Liver (tissue), 9 donors: ENCODE results near the gene ADGRG1. TPM values are rescaled to one million over a fixed set of nuclear protein-coding genes. Genes with fewer than 3 reads are reported as not detected.
"Not testable (repeated sequence)": the region's sequence is repeated elsewhere in the genome, so short reads cannot be mapped to it uniquely, and the experiment has no call there.

Experiments
- DNase-seq: peaks from one replicate; pipeline ENCODE4 v3.0.0-alpha.2; 2017; ENCODE audit warnings: low spot score
- H3K27ac ChIP-seq, 2 donors: one replicate each; pipeline ENCODE4 v1.7.0; 2013; ENCODE audit warnings: inconsistent platforms in 2 of 2, low read length in 2 of 2, control low read depth in 1 of 2, low read depth in 1 of 2, mild to moderate bottlenecking in 1 of 2
- H3K27me3 ChIP-seq, 4 donors: one replicate each; pipeline versions ENCODE4 v1.6.1 to v1.7.0; 2013; ENCODE audit warnings: low read length in 3 of 4, inconsistent platforms in 1 of 4, mild to moderate bottlenecking in 1 of 4, moderate library complexity in 1 of 4; ENCODE audit not compliant: control insufficient read depth in 4 of 4, insufficient read depth in 4 of 4
- H3K36me3 ChIP-seq, 4 donors: one replicate each; pipeline versions ENCODE4 v1.6.1 to v1.7.0; 2013; ENCODE audit warnings: low read length in 3 of 4, mild to moderate bottlenecking in 3 of 4, low read depth in 1 of 4, moderate library complexity in 1 of 4; ENCODE audit not compliant: control insufficient read depth in 4 of 4, insufficient read depth in 3 of 4
- H3K4me1 ChIP-seq, 4 donors: one replicate each; pipeline versions ENCODE4 v1.6.1 to v1.7.0; 2013; ENCODE audit warnings: low read length in 3 of 4, mild to moderate bottlenecking in 3 of 4, moderate library complexity in 1 of 4; ENCODE audit not compliant: control insufficient read depth in 4 of 4, insufficient read depth in 4 of 4
- H3K4me3 ChIP-seq, 3 donors: one replicate each; pipeline versions ENCODE4 v1.6.1 to v1.7.0; 2013; ENCODE audit warnings: low read length in 3 of 3, control low read depth in 1 of 3, low read depth in 1 of 3, mild to moderate bottlenecking in 1 of 3
- H3K9ac ChIP-seq, 2 donors: one replicate each; pipeline ENCODE4 v1.7.0; 2013; ENCODE audit warnings: low read length in 2 of 2, mild to moderate bottlenecking in 2 of 2, moderate library complexity in 2 of 2, control low read depth in 1 of 2, low read depth in 1 of 2
- H3K9me3 ChIP-seq, 4 donors: one replicate each; pipeline versions ENCODE4 v1.6.1 to v1.7.0; 2013; ENCODE audit warnings: low read length in 3 of 4; ENCODE audit not compliant: control insufficient read depth in 4 of 4
- CTCF ChIP-seq: fragments of 150-350 bp; IDR thresholded peaks from 2 replicates; pipeline ENCODE4 v1.5.1; 2017; ENCODE audit warnings: improper control_type of control experiment, low read depth, low read length; ENCODE audit not compliant: missing input control
- EGR1 ChIP-seq, 2 donors: IDR thresholded peaks; 2 replicates each; pipeline ENCODE4 v1.6.1; 2016 to 2018; ENCODE audit warnings: antibody characterized with exemption in 2 of 2, low read depth in 2 of 2
- FOXA1 ChIP-seq: IDR thresholded peaks from 2 replicates; pipeline ENCODE4 v1.6.1; 2016; ENCODE audit warnings: antibody characterized with exemption
- GABPA ChIP-seq, 2 donors: IDR thresholded peaks in 1 of 2; conservative IDR thresholded peaks in 1 of 2; 2 replicates each; pipeline ENCODE4 v1.6.1; 2016; ENCODE audit warnings: antibody characterized with exemption in 2 of 2, mild to moderate bottlenecking in 1 of 2, moderate library complexity in 1 of 2
- HNF4A ChIP-seq, 2 donors: conservative IDR thresholded peaks; 2 replicates each; pipeline ENCODE4 v1.6.1; 2016; ENCODE audit warnings: antibody characterized with exemption in 2 of 2, mild to moderate bottlenecking in 2 of 2
- HNF4G ChIP-seq: IDR thresholded peaks from 2 replicates; pipeline ENCODE4 v1.6.1; 2016; ENCODE audit warnings: antibody characterized with exemption
- JUND ChIP-seq, 2 donors: IDR thresholded peaks; 2 replicates each; pipeline ENCODE4 v1.6.1; 2016; ENCODE audit warnings: antibody characterized with exemption in 2 of 2
- MAX ChIP-seq: IDR thresholded peaks from 2 replicates; pipeline ENCODE4 v1.6.1; 2016; ENCODE audit warnings: antibody characterized with exemption
- NR2F2 ChIP-seq: IDR thresholded peaks from 2 replicates; pipeline ENCODE4 v1.6.1; 2016; ENCODE audit warnings: antibody characterized with exemption
- RAD21 ChIP-seq, 2 donors: IDR thresholded peaks; 2 replicates each; pipeline ENCODE4 v1.6.1; 2016; ENCODE audit warnings: antibody characterized with exemption in 2 of 2, mild to moderate bottlenecking in 2 of 2
- RXRA ChIP-seq, 2 donors: IDR thresholded peaks; 2 replicates each; pipeline ENCODE4 v1.6.1; 2017 to 2018; ENCODE audit warnings: antibody characterized with exemption in 2 of 2, mild to moderate bottlenecking in 1 of 2
- TAF1 ChIP-seq: conservative IDR thresholded peaks from 2 replicates; pipeline ENCODE4 v1.6.1; 2016; ENCODE audit warnings: antibody characterized with exemption, mild to moderate bottlenecking
- YY1 ChIP-seq: IDR thresholded peaks from 2 replicates; pipeline ENCODE4 v1.6.1; 2016; ENCODE audit warnings: antibody characterized with exemption, mild to moderate bottlenecking
- WGBS: extraction: QIAGEN DNeasy Blood & Tissue Kit; methylation state at CpG from one replicate; pipeline ENCODE4 v1.1.7; 2013; 5-methylcytosine and 5-hydroxymethylcytosine counted together
- polyA plus RNA-seq, 2 donors: library from polyadenylated mRNA; stranded (reverse) in 1 of 2; unstranded in 1 of 2; fragments of 200-250 nt in 1 of 2; fragments of >200 nt in 1 of 2; fragmentation: Nextera tagmentation in 1 of 2; extraction: Ambion mirVana in 1 of 2; gene quantifications; one replicate each; pipeline versions ENCODE4 v1.2.1 to v1.2.3, GENCODE V29; 2013 to 2015
- total RNA-seq, 2 donors: library from RNA; depleted of rRNA; stranded (reverse); fragments of >200 nt; gene quantifications; one replicate each; pipeline ENCODE4 v1.2.3, GENCODE V29; 2014
- TF ChIP-seq, protein P1 (sequence below): IDR thresholded peaks from 2 replicates; pipeline ENCODE4 v1.6.1; 2016; ENCODE audit warnings: antibody characterized with exemption, mild to moderate bottlenecking
- TF ChIP-seq, protein P2 (sequence below): IDR thresholded peaks from 2 replicates; pipeline ENCODE4 v1.6.1; 2016; ENCODE audit warnings: antibody characterized with exemption
- donor health status: healthy.
- donor health status: healthy.
- donor health status: healthy.
- donor health status: healthy.
- donor health status: healthy.

The ADGRG1 gene
- total and polyA plus RNA-seq, 4 donors: 1.7 to 3.3 (median 2.0) TPM

GRCh38 chr16:57670196-57670595, 41.8 kb downstream of the ADGRG1 start:
- Histone ChIP-seq H3K27ac (no peak overlapping the region), H3K4me1 (peaks cover 0 to 12% (median 7%) of the 10 kb centered on the region in 4 donors), H3K9ac (no peak overlapping the region), H3K4me3 (no peak overlapping the region), H3K36me3 (no peaks in the 10 kb centered on the region), H3K27me3 (no peaks in the 10 kb centered on the region), H3K9me3 (no peaks in the 10 kb centered on the region)
- WGBS: 72% methylated on average over 4 of the region's 4 CpGs
- no peak for TF ChIP-seq HNF4G
- no peak for TF ChIP-seq YY1
- TF ChIP-seq MAX: no peak
- TF ChIP-seq RAD21 (IDR thresholded peaks at IDR 0.05): no peak
- TF ChIP-seq HNF4A (conservative IDR thresholded peaks at IDR 0.05): no peak
- TF ChIP-seq RXRA (IDR thresholded peaks at IDR 0.05): no peak
- no peak for TF ChIP-seq FOXA1
- no peak for TF ChIP-seq TAF1
- TF ChIP-seq GABPA (IDR thresholded peaks at IDR 0.05 in 1 of 2, conservative IDR thresholded peaks at IDR 0.05 in 1 of 2): no peak
- TF ChIP-seq NR2F2: no peak
- TF ChIP-seq EGR1 (IDR thresholded peaks at IDR 0.05; ENCODE audit: low read depth in 2 of 2): no peak
- TF ChIP-seq, protein P1, sequence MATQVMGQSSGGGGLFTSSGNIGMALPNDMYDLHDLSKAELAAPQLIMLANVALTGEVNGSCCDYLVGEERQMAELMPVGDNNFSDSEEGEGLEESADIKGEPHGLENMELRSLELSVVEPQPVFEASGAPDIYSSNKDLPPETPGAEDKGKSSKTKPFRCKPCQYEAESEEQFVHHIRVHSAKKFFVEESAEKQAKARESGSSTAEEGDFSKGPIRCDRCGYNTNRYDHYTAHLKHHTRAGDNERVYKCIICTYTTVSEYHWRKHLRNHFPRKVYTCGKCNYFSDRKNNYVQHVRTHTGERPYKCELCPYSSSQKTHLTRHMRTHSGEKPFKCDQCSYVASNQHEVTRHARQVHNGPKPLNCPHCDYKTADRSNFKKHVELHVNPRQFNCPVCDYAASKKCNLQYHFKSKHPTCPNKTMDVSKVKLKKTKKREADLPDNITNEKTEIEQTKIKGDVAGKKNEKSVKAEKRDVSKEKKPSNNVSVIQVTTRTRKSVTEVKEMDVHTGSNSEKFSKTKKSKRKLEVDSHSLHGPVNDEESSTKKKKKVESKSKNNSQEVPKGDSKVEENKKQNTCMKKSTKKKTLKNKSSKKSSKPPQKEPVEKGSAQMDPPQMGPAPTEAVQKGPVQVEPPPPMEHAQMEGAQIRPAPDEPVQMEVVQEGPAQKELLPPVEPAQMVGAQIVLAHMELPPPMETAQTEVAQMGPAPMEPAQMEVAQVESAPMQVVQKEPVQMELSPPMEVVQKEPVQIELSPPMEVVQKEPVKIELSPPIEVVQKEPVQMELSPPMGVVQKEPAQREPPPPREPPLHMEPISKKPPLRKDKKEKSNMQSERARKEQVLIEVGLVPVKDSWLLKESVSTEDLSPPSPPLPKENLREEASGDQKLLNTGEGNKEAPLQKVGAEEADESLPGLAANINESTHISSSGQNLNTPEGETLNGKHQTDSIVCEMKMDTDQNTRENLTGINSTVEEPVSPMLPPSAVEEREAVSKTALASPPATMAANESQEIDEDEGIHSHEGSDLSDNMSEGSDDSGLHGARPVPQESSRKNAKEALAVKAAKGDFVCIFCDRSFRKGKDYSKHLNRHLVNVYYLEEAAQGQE: no peak
- TF ChIP-seq, protein P2, sequence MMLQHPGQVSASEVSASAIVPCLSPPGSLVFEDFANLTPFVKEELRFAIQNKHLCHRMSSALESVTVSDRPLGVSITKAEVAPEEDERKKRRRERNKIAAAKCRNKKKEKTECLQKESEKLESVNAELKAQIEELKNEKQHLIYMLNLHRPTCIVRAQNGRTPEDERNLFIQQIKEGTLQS: no peak
- no peak for TF ChIP-seq CTCF
- TF ChIP-seq JUND (IDR thresholded peaks at IDR 0.05): no peak
- no peak for DNase-seq

- not testable (repeated sequence) for H3K9me3 ChIP-seq, H3K36me3 ChIP-seq, H3K27ac ChIP-seq, H3K27me3 ChIP-seq, DNase-seq, H3K4me3 ChIP-seq, H3K9ac ChIP-seq
- 92% methylated on average over 7 of the region's 7 CpGs for WGBS
- peaks cover 0 to 16% (median 11%) of the 10 kb centered on the region in 4 donors for H3K4me1 ChIP-seq
Observed at GRCh38 chr16:57671451-57671850, 43.0 kb downstream of the ADGRG1 start.
